Cardiac fibroblast (primary cell): ENCODE measurements around the gene MCOLN1.
"Not testable (repeated sequence)": the region's sequence is repeated elsewhere in the genome, so short reads cannot be mapped to it uniquely, and the experiment has no call there.

Source experiments
- DNase-seq, 2 donors: peaks; one replicate each; pipeline versions ENCODE4 v3.0.0 to v3.0.0-alpha.2; 2010; ENCODE audit warnings: low read depth in 2 of 2
- H3K4me3 ChIP-seq, 2 donors: replicated peaks in 1 of 2; 1 replicate in 1 of 2; 2 replicates in 1 of 2; pipeline ENCODE4 v1.5.1; 2011; ENCODE audit warnings: low read depth in 2 of 2, low read length in 2 of 2, mild to moderate bottlenecking in 2 of 2, moderate library complexity in 1 of 2
- CTCF ChIP-seq: IDR thresholded peaks from one replicate; pipeline ENCODE4 v1.5.1; 2011; ENCODE audit warnings: low read depth, mild to moderate bottlenecking, low read length, inconsistent platforms

The MCOLN1 gene

GRCh38 chr19:7535998-7536695 is 13.7 kb downstream of the MCOLN1 start:
- H3K4me3 ChIP-seq, result peak overlapping the region; percentile 98 to 99
- no peak for TF ChIP-seq CTCF
- DNase-seq, result no peak

- H3K4me3 ChIP-seq, DNase-seq: not testable (repeated sequence)
Measured at GRCh38 chr19:7538990-7539389, 16.6 kb downstream of the MCOLN1 start.

GRCh38 chr19:7539827-7540425 is 17.5 kb downstream of the MCOLN1 start:
- DNase-seq, result no peak
- no peak for TF ChIP-seq CTCF

GRCh38 chr19:7540761-7541474 is 18.5 kb downstream of the MCOLN1 start:
- peak; percentile 27 to 55 for DNase-seq
- H3K4me3 ChIP-seq, result no peak overlapping the region
- TF ChIP-seq CTCF, result no peak

More at GRCh38 chr19:7539827-7540425, 17.5 kb downstream of the MCOLN1 start:
- H3K4me3 ChIP-seq, result no peak overlapping the region

- DNase-seq, result no peak
- no peak overlapping the region for H3K4me3 ChIP-seq
- no peak for TF ChIP-seq CTCF
Measured at GRCh38 chr19:7541475-7541824, 19.0 kb downstream of the MCOLN1 start.

GRCh38 chr19:7541828-7542443 is 19.5 kb downstream of the MCOLN1 start:
- no peak for TF ChIP-seq CTCF
- no peak overlapping the region for H3K4me3 ChIP-seq
- DNase-seq, result no peak
